GM19395 (cell line): ENCODE measurements around the gene PEX14.

Experiments used
- ATAC-seq: cut with Tn5 transposase; IDR thresholded peaks from one replicate; pipeline ENCODE4 v1.9.1; 2021; ENCODE audit warnings: mild to moderate bottlenecking, moderate library complexity; ENCODE audit not compliant: unreplicated experiment

PEX14 gene

GRCh38 chr1:10515976-10516750, 41.4 kb downstream of the PEX14 start:
- ATAC-seq = no peak

GRCh38 chr1:10516925-10517676, 42.4 kb downstream of the PEX14 start:
- ATAC-seq = no peak

- ATAC-seq = no peak
Measured at GRCh38 chr1:10517677-10517982, 42.9 kb downstream of the PEX14 start.

GRCh38 chr1:10519016-10519417, 44.3 kb downstream of the PEX14 start:
- ATAC-seq = no peak

- no peak for ATAC-seq
Measured at GRCh38 chr1:10520497-10520896, 45.7 kb downstream of the PEX14 start.

GRCh38 chr1:10520952-10521351, 46.2 kb downstream of the PEX14 start:
- no peak for ATAC-seq

- no peak for ATAC-seq
Measured at GRCh38 chr1:10521537-10522157, 46.9 kb downstream of the PEX14 start.

GRCh38 chr1:10522322-10522860, 47.6 kb downstream of the PEX14 start:
- no peak for ATAC-seq

- ATAC-seq = no peak
Measured at GRCh38 chr1:10525208-10525607, 50.5 kb downstream of the PEX14 start.

GRCh38 chr1:10528066-10529014, 53.6 kb downstream of the PEX14 start:
- ATAC-seq = no peak

- no peak for ATAC-seq
Measured at GRCh38 chr1:10529091-10529490, 54.3 kb downstream of the PEX14 start.

GRCh38 chr1:10529765-10530164, 55.0 kb downstream of the PEX14 start:
- ATAC-seq = no peak

- no peak for ATAC-seq
Measured at GRCh38 chr1:10530281-10530740, 55.6 kb downstream of the PEX14 start.

GRCh38 chr1:10530756-10531495, 56.2 kb downstream of the PEX14 start:
- no peak for ATAC-seq

GRCh38 chr1:10532362-10532761, 57.6 kb downstream of the PEX14 start:
- no peak for ATAC-seq

GRCh38 chr1:10534519-10534918, 59.8 kb downstream of the PEX14 start:
- ATAC-seq = no peak

GRCh38 chr1:10536133-10536770, 61.5 kb downstream of the PEX14 start:
- ATAC-seq = no peak

GRCh38 chr1:10537082-10537766, 62.5 kb downstream of the PEX14 start:
- ATAC-seq = no peak
